Loucy (cell line): Measurements from ENCODE around the gene AFF4.

Experiments
- CTCF ChIP-seq: fragments of 200-600 bp; sonication (generic); conservative IDR thresholded peaks from 2 replicates; pipeline ENCODE4 v1.5.1; 2014; ENCODE audit warnings: mild to moderate bottlenecking, antibody characterized with exemption, low read length
- EZH2phosphoT487 ChIP-seq: fragments of 200-600 bp; IDR thresholded peaks from 2 replicates; pipeline ENCODE4 v1.6.1; 2018; ENCODE audit warnings: antibody characterized with exemption, mild to moderate bottlenecking, moderate library complexity, borderline replicate concordance

GRCh38 chr5:132949136-132949535 lies 14.3 kb downstream of the AFF4 start:
- TF ChIP-seq CTCF (no peak), EZH2phosphoT487 (no peak)
